TTC549 (cell line): Measurements from ENCODE around the gene PLOD3.

Source experiments
- FAIRE-seq: peaks from 2 replicates; lab custom pipeline; 2012; peaks lifted over from hg19 to GRCh38; lab: Jason Lieb, UNC

The PLOD3 gene

GRCh38 chr7:101238226-101239182, 21.1 kb upstream of the PLOD3 start:
- FAIRE-seq: no peak

- FAIRE-seq: no peak
These were observed 20.1 kb upstream of the PLOD3 start, which contains the start of gene CLDN15 for GRCh38 chr7:101237206-101238067. Gene CLDN15 (minus strand): TSS chr7:101237802. CDS start chr7:101237581, 221 bp downstream.

- no peak for FAIRE-seq
These were observed 19.0 kb upstream of the PLOD3 start for GRCh38 chr7:101236292-101236835.

- FAIRE-seq: no peak
These were observed 18.1 kb upstream of the PLOD3 start for GRCh38 chr7:101235522-101235921.

GRCh38 chr7:101235050-101235449, 17.7 kb upstream of the PLOD3 start:
- FAIRE-seq: no peak

GRCh38 chr7:101234636-101235035, 17.3 kb upstream of the PLOD3 start:
- FAIRE-seq: no peak

- no peak for FAIRE-seq
These were observed 16.6 kb upstream of the PLOD3 start for GRCh38 chr7:101233907-101234547.

- no peak for FAIRE-seq
These were observed 14.9 kb upstream of the PLOD3 start for GRCh38 chr7:101232141-101232850.

- FAIRE-seq: no peak
These were observed 14.3 kb upstream of the PLOD3 start for GRCh38 chr7:101231644-101232043.

- FAIRE-seq: no peak
These were observed 9.3 kb upstream of the PLOD3 start for GRCh38 chr7:101226721-101227120.

GRCh38 chr7:101225650-101226049, 8.3 kb upstream of the PLOD3 start:
- no peak for FAIRE-seq

- no peak for FAIRE-seq
These were observed 6.1 kb upstream of the PLOD3 start for GRCh38 chr7:101223528-101223927.

GRCh38 chr7:101222275-101222830, 5.0 kb upstream of the PLOD3 start:
- no peak for FAIRE-seq

- no peak for FAIRE-seq
These were observed 2.9 kb upstream of the PLOD3 start for GRCh38 chr7:101220295-101220694.

- FAIRE-seq: no peak
These were observed 1.1 kb upstream of the PLOD3 start for GRCh38 chr7:101218236-101219125.

GRCh38 chr7:101216860-101217387, 457 bp downstream of the PLOD3 start:
- no peak for FAIRE-seq

GRCh38 chr7:101216001-101216859, 1.2 kb downstream of the PLOD3 start:
- no peak for FAIRE-seq

GRCh38 chr7:101212014-101212413, 5.4 kb downstream of the PLOD3 start:
- FAIRE-seq: no peak

- FAIRE-seq: no peak
These were observed 5.9 kb downstream of the PLOD3 start for GRCh38 chr7:101211501-101211900.
